A673 (cell line): Measurements from ENCODE around the gene BFSP2.

Source experiments
- EZH2 ChIP-seq: fragments of 200-600 bp; sonication (generic); IDR thresholded peaks from 2 replicates; pipeline ENCODE4 v1.6.1; 2017; ENCODE audit warnings: borderline replicate concordance, low read depth, mild to moderate bottlenecking, mixed read lengths, antibody characterized with exemption, low read length; ENCODE audit not compliant: poor library complexity, severe bottlenecking
- TF ChIP-seq, protein P1 (sequence below): fragments of 300-800, 200-600 bp; sonication (generic); conservative IDR thresholded peaks from 2 replicates; pipeline ENCODE4 v1.5.1; 2017; ENCODE audit warnings: low read depth, mild to moderate bottlenecking, antibody characterized with exemption, low read length, moderate library complexity, mixed read lengths

DNA sequence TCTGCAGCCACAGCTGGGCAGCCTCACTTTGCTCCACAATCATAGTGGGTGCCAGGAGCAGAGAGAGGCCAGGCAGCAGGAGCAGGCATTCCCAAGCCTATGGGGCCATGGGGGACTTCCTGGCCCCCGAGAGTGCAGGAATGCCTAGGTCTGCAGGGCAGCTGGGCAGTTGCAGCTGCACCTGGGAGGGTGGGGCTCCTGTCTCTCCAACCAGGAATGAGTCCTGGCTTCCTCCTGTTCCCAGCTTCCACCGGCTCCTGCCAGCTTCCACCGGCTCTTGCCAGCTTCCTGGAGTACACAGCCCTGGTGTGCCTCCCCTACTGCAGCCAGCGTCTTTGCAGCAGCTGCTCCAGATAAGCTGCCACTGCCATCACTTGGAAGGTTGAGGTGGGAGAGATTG lies 87.3 kb downstream of the BFSP2 start:
- TF ChIP-seq, protein P1, sequence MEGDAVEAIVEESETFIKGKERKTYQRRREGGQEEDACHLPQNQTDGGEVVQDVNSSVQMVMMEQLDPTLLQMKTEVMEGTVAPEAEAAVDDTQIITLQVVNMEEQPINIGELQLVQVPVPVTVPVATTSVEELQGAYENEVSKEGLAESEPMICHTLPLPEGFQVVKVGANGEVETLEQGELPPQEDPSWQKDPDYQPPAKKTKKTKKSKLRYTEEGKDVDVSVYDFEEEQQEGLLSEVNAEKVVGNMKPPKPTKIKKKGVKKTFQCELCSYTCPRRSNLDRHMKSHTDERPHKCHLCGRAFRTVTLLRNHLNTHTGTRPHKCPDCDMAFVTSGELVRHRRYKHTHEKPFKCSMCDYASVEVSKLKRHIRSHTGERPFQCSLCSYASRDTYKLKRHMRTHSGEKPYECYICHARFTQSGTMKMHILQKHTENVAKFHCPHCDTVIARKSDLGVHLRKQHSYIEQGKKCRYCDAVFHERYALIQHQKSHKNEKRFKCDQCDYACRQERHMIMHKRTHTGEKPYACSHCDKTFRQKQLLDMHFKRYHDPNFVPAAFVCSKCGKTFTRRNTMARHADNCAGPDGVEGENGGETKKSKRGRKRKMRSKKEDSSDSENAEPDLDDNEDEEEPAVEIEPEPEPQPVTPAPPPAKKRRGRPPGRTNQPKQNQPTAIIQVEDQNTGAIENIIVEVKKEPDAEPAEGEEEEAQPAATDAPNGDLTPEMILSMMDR: no peak
- TF ChIP-seq EZH2: no peak
